G401.6 (cell line): ENCODE measurements around the gene NUDT13.

Experiments
- FAIRE-seq: peaks from 2 replicates; lab custom pipeline; 2012; peaks lifted over from hg19 to GRCh38; lab: Jason Lieb, UNC

Gene NUDT13

GRCh38 chr10:73167458-73167782 is 57.2 kb downstream of the NUDT13 start:
- no peak for FAIRE-seq

- peak; percentile 92 for FAIRE-seq
These were observed 57.7 kb downstream of the NUDT13 start, which contains the start of the genes ECD and FAM149B1 for GRCh38 chr10:73167783-73168464. ECD (minus strand) TSS chr10:73168008; CDS start chr10:73163937, 4,071 bp downstream. FAM149B1 (plus strand) TSS chr10:73168119; CDS start chr10:73168340, 221 bp downstream.

GRCh38 chr10:73168465-73168803 is 58.2 kb downstream of the NUDT13 start:
- FAIRE-seq = no peak

- FAIRE-seq = no peak
These were observed 59.1 kb downstream of the NUDT13 start for GRCh38 chr10:73169320-73169719.

- no peak for FAIRE-seq
These were observed 62.6 kb downstream of the NUDT13 start for GRCh38 chr10:73172867-73173266.

- peak; percentile 13 for FAIRE-seq
These were observed 64.1 kb downstream of the NUDT13 start for GRCh38 chr10:73174148-73174925.
